Gastrocnemius medialis (tissue), 4 donors: Measurements from ENCODE around the gene EIF1AX.
"Not testable (repeated sequence)": the region's sequence is repeated elsewhere in the genome, so short reads cannot be mapped to it uniquely, and the experiment has no call there.

Experiments used
- POLR2A ChIP-seq, 2 donors: fragments of 450-650 bp; IDR thresholded peaks; one replicate each; pipeline ENCODE4 v1.6.1; 2017; ENCODE audit warnings: antibody characterized with exemption in 2 of 2, mild to moderate bottlenecking in 2 of 2, moderate library complexity in 2 of 2
- TF ChIP-seq, protein P1 (sequence below), 5 experiments: fragments of 450-650 bp in 3 of 5; fragments of 200-600 bp in 2 of 5; sonication (generic) in 2 of 5; IDR thresholded peaks in 4 of 5; conservative IDR thresholded peaks in 1 of 5; 1 replicate in 4 of 5; 2 replicates in 1 of 5; pipeline ENCODE4 v1.5.1; 2016 to 2019; ENCODE audit warnings: antibody characterized with exemption in 5 of 5, mild to moderate bottlenecking in 3 of 5, moderate library complexity in 3 of 5

DNA sequence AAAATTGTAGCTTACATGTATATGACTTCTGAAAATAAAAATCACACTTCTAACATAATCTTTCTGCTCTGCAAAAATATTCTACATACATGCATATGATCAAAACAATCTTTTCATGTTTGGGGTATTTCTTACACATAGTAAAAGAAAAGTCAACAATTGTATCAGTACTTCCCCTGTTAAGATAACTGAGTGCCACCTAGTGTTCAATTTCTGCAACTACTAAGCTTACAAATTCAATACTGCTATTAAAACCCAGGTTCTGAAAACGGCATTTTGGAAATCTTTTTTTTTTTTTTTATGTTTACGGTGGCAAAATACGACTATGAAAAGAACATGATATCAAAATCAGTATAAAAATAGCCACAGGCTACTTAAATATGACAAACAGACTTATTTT, 14.2 kb downstream of the EIF1AX start:
- TF ChIP-seq, protein P1, sequence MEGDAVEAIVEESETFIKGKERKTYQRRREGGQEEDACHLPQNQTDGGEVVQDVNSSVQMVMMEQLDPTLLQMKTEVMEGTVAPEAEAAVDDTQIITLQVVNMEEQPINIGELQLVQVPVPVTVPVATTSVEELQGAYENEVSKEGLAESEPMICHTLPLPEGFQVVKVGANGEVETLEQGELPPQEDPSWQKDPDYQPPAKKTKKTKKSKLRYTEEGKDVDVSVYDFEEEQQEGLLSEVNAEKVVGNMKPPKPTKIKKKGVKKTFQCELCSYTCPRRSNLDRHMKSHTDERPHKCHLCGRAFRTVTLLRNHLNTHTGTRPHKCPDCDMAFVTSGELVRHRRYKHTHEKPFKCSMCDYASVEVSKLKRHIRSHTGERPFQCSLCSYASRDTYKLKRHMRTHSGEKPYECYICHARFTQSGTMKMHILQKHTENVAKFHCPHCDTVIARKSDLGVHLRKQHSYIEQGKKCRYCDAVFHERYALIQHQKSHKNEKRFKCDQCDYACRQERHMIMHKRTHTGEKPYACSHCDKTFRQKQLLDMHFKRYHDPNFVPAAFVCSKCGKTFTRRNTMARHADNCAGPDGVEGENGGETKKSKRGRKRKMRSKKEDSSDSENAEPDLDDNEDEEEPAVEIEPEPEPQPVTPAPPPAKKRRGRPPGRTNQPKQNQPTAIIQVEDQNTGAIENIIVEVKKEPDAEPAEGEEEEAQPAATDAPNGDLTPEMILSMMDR (IDR thresholded peaks at IDR 0.05 in 4 of 5, conservative IDR thresholded peaks at IDR 0.05 in 1 of 5) = peak in 1 of 5 experiments; percentile 48
- not testable (repeated sequence) for TF ChIP-seq POLR2A (IDR thresholded peaks at IDR 0.05)
